Loucy (cell line): Measurements from ENCODE around the gene TCEAL8.

Experiments
- H2AFZ ChIP-seq: fragments of 200-600 bp; sonication (generic); 2 replicates; pipeline ENCODE4 v1.6.0; 2016; ENCODE audit warnings: antibody characterized with exemption, mild to moderate bottlenecking, low read length, moderate library complexity
- H3F3A ChIP-seq: fragments of 200-600 bp; 2 replicates; pipeline ENCODE4 v1.6.0; 2016; ENCODE audit warnings: antibody characterized with exemption, low read depth, mild to moderate bottlenecking
- H3K27me3 ChIP-seq: fragments of 200-600 bp; sonication (generic); 2 replicates; pipeline ENCODE4 v1.6.1; 2014; ENCODE audit warnings: low read length, mild to moderate bottlenecking; ENCODE audit not compliant: insufficient read depth, poor library complexity, severe bottlenecking
- H3K36me3 ChIP-seq: fragments of 200-600 bp; sonication (generic); 2 replicates; pipeline ENCODE4 v1.6.1; 2016; ENCODE audit warnings: low read length; ENCODE audit not compliant: insufficient read depth
- H3K4me1 ChIP-seq: fragments of 200-600 bp; sonication (generic); 2 replicates; pipeline ENCODE4 v1.5.1; 2014; ENCODE audit warnings: low read length, mild to moderate bottlenecking; ENCODE audit not compliant: insufficient read depth, poor library complexity, severe bottlenecking
- H3K4me2 ChIP-seq: fragments of 200-600 bp; sonication (generic); 2 replicates; pipeline ENCODE4 v1.6.0; 2014; ENCODE audit warnings: antibody characterized with exemption, low read length, low read depth, mild to moderate bottlenecking; ENCODE audit not compliant: poor library complexity, severe bottlenecking
- H3K4me3 ChIP-seq: fragments of 200-600 bp; sonication (generic); 2 replicates; pipeline ENCODE4 v1.5.1; 2014; ENCODE audit warnings: low read length, mild to moderate bottlenecking, mixed read lengths; ENCODE audit not compliant: poor library complexity, severe bottlenecking
- H3K79me2 ChIP-seq: fragments of 200-600 bp; sonication (generic); 2 replicates; pipeline ENCODE4 v1.6.1; 2014; ENCODE audit warnings: low read length; ENCODE audit not compliant: insufficient read depth
- H3K9ac ChIP-seq: fragments of 200-600 bp; sonication (generic); 2 replicates; pipeline ENCODE4 v1.6.0; 2014; ENCODE audit warnings: mild to moderate bottlenecking, low read depth, low read length, moderate library complexity; ENCODE audit not compliant: poor library complexity, severe bottlenecking
- H3K9me2 ChIP-seq: fragments of 200-600 bp; sonication (generic); replicated peaks from 2 replicates; pipeline ENCODE4 v1.6.1; 2016; ENCODE audit warnings: low read depth, low read length, mixed read lengths
- H3K9me3 ChIP-seq: fragments of 200-600 bp; sonication (generic); 2 replicates; pipeline ENCODE4 v1.6.1; 2014; ENCODE audit warnings: mild to moderate bottlenecking, antibody characterized with exemption, low read length, low read depth; ENCODE audit not compliant: insufficient read depth
- H4K20me1 ChIP-seq: fragments of 200-600 bp; sonication (generic); 2 replicates; pipeline ENCODE4 v1.6.0; 2014; ENCODE audit warnings: antibody characterized with exemption, low read length, mild to moderate bottlenecking; ENCODE audit not compliant: insufficient read depth, poor library complexity, severe bottlenecking
- EZH2phosphoT487 ChIP-seq: fragments of 200-600 bp; IDR thresholded peaks from 2 replicates; pipeline ENCODE4 v1.6.1; 2018; ENCODE audit warnings: antibody characterized with exemption, mild to moderate bottlenecking, moderate library complexity, borderline replicate concordance
- TF ChIP-seq, protein P1 (sequence below): fragments of 200-600 bp; sonication (generic); conservative IDR thresholded peaks from 2 replicates; pipeline ENCODE4 v1.5.1; 2014; ENCODE audit warnings: mild to moderate bottlenecking, antibody characterized with exemption, low read length

The TCEAL8 gene

DNA sequence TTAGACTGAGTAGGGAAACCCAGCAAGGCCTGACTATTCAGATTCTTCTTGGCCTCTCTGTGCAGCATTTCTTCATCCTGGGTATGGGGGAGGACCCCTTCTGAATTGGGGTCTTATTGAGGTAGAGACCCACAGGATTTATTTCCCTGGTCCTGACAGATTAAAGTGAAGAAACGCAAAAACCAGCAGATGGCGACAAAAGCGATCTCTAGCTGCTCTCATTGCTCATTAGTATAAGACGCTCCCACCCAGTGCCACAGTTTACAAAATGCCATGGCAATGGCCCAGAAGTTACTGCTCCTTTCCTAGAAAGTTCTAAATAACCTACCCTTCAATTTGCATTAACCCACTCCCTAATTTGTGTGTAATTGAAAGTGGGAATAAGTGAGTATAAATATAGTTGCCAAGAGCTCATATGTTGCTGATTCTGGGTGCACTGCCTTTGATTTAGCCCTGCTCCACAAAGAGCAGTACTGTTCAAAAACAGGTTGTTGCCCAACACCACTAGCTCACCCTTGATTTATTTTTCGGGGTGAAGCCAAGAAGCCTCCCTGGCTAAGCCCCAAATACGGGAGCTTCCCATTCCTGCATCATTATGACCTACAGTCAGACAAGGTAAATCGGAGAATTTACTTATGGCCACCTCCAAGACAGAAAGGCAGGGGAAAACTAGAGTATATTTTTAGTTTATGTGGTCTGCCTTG lies 43.8 kb downstream of the TCEAL8 start:
- no peaks in the 10 kb centered on the region for H3K4me1 ChIP-seq
- no peak overlapping the region for H3K4me3 ChIP-seq
- no peaks in the 10 kb centered on the region for H4K20me1 ChIP-seq
- no peaks in the 10 kb centered on the region for H3F3A ChIP-seq
- H3K9me3 ChIP-seq: no peaks in the 10 kb centered on the region
- H3K27me3 ChIP-seq: peaks cover 4% of the 10 kb centered on the region
- H3K36me3 ChIP-seq: no peaks in the 10 kb centered on the region
- 0 out of 2 replicates have a peak overlapping the region, but pooled peaks have one; percentile 7 for H2AFZ ChIP-seq
- TF ChIP-seq, protein P1, sequence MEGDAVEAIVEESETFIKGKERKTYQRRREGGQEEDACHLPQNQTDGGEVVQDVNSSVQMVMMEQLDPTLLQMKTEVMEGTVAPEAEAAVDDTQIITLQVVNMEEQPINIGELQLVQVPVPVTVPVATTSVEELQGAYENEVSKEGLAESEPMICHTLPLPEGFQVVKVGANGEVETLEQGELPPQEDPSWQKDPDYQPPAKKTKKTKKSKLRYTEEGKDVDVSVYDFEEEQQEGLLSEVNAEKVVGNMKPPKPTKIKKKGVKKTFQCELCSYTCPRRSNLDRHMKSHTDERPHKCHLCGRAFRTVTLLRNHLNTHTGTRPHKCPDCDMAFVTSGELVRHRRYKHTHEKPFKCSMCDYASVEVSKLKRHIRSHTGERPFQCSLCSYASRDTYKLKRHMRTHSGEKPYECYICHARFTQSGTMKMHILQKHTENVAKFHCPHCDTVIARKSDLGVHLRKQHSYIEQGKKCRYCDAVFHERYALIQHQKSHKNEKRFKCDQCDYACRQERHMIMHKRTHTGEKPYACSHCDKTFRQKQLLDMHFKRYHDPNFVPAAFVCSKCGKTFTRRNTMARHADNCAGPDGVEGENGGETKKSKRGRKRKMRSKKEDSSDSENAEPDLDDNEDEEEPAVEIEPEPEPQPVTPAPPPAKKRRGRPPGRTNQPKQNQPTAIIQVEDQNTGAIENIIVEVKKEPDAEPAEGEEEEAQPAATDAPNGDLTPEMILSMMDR: peak; percentile 55
- TF ChIP-seq EZH2phosphoT487: no peak
- H3K9me2 ChIP-seq: no peaks in the 10 kb centered on the region
- H3K9ac ChIP-seq: no peak overlapping the region
- H3K4me2 ChIP-seq: no peak overlapping the region
- H3K79me2 ChIP-seq: peaks cover 11% of the 10 kb centered on the region

- Histone ChIP-seq H3K9ac (no peak overlapping the region), H3K9me2 (no peaks in the 10 kb centered on the region), H4K20me1 (no peaks in the 10 kb centered on the region), H3K4me2 (no peak overlapping the region), H3K4me1 (no peaks in the 10 kb centered on the region), H3F3A (no peaks in the 10 kb centered on the region), H3K27me3 (peaks cover under 1% of the 10 kb centered on the region), H2AFZ (no peak overlapping the region), H3K36me3 (no peaks in the 10 kb centered on the region), H3K79me2 (peaks cover under 1% of the 10 kb centered on the region; the same call in 1 of the 2 replicates), H3K9me3 (no peaks in the 10 kb centered on the region), H3K4me3 (no peak overlapping the region)
- TF ChIP-seq, protein P1: no peak
- no peak for TF ChIP-seq EZH2phosphoT487
These were observed 44.9 kb downstream of the TCEAL8 start for GRCh38 chrX:103210056-103210455.
